Liver (tissue), 9 donors: Measurements from ENCODE around the gene RAPGEF4. TPM values are rescaled to one million over a fixed set of nuclear protein-coding genes. Genes with fewer than 3 reads are reported as not detected.

Experiments
- DNase-seq: peaks from one replicate; pipeline ENCODE4 v3.0.0-alpha.2; 2017; ENCODE audit warnings: low spot score
- H3K27ac ChIP-seq, 2 donors: one replicate each; pipeline ENCODE4 v1.7.0; 2013; ENCODE audit warnings: inconsistent platforms in 2 of 2, low read length in 2 of 2, control low read depth in 1 of 2, low read depth in 1 of 2, mild to moderate bottlenecking in 1 of 2
- H3K27me3 ChIP-seq, 4 donors: one replicate each; pipeline versions ENCODE4 v1.6.1 to v1.7.0; 2013; ENCODE audit warnings: low read length in 3 of 4, inconsistent platforms in 1 of 4, mild to moderate bottlenecking in 1 of 4, moderate library complexity in 1 of 4; ENCODE audit not compliant: control insufficient read depth in 4 of 4, insufficient read depth in 4 of 4
- H3K36me3 ChIP-seq, 4 donors: one replicate each; pipeline versions ENCODE4 v1.6.1 to v1.7.0; 2013; ENCODE audit warnings: low read length in 3 of 4, mild to moderate bottlenecking in 3 of 4, low read depth in 1 of 4, moderate library complexity in 1 of 4; ENCODE audit not compliant: control insufficient read depth in 4 of 4, insufficient read depth in 3 of 4
- H3K4me1 ChIP-seq, 4 donors: one replicate each; pipeline versions ENCODE4 v1.6.1 to v1.7.0; 2013; ENCODE audit warnings: low read length in 3 of 4, mild to moderate bottlenecking in 3 of 4, moderate library complexity in 1 of 4; ENCODE audit not compliant: control insufficient read depth in 4 of 4, insufficient read depth in 4 of 4
- H3K4me3 ChIP-seq, 3 donors: one replicate each; pipeline versions ENCODE4 v1.6.1 to v1.7.0; 2013; ENCODE audit warnings: low read length in 3 of 3, control low read depth in 1 of 3, low read depth in 1 of 3, mild to moderate bottlenecking in 1 of 3
- H3K9ac ChIP-seq, 2 donors: one replicate each; pipeline ENCODE4 v1.7.0; 2013; ENCODE audit warnings: low read length in 2 of 2, mild to moderate bottlenecking in 2 of 2, moderate library complexity in 2 of 2, control low read depth in 1 of 2, low read depth in 1 of 2
- H3K9me3 ChIP-seq, 4 donors: one replicate each; pipeline versions ENCODE4 v1.6.1 to v1.7.0; 2013; ENCODE audit warnings: low read length in 3 of 4; ENCODE audit not compliant: control insufficient read depth in 4 of 4
- ATF3 ChIP-seq: IDR thresholded peaks from 2 replicates; pipeline ENCODE4 v1.6.1; 2016; ENCODE audit warnings: antibody characterized with exemption
- CTCF ChIP-seq: fragments of 150-350 bp; IDR thresholded peaks from 2 replicates; pipeline ENCODE4 v1.5.1; 2017; ENCODE audit warnings: improper control_type of control experiment, low read depth, low read length; ENCODE audit not compliant: missing input control
- EGR1 ChIP-seq, 2 donors: IDR thresholded peaks; 2 replicates each; pipeline ENCODE4 v1.6.1; 2016 to 2018; ENCODE audit warnings: antibody characterized with exemption in 2 of 2, low read depth in 2 of 2
- JUND ChIP-seq, 2 donors: IDR thresholded peaks; 2 replicates each; pipeline ENCODE4 v1.6.1; 2016; ENCODE audit warnings: antibody characterized with exemption in 2 of 2
- NR2F2 ChIP-seq: IDR thresholded peaks from 2 replicates; pipeline ENCODE4 v1.6.1; 2016; ENCODE audit warnings: antibody characterized with exemption
- REST ChIP-seq: IDR thresholded peaks from 2 replicates; pipeline ENCODE4 v1.6.1; 2016; ENCODE audit warnings: antibody characterized with exemption, mild to moderate bottlenecking
- YY1 ChIP-seq: IDR thresholded peaks from 2 replicates; pipeline ENCODE4 v1.6.1; 2016; ENCODE audit warnings: antibody characterized with exemption, mild to moderate bottlenecking
- ZBTB33 ChIP-seq: IDR thresholded peaks from 2 replicates; pipeline ENCODE4 v1.6.1; 2016; ENCODE audit warnings: antibody characterized with exemption
- WGBS: extraction: QIAGEN DNeasy Blood & Tissue Kit; methylation state at CpG from one replicate; pipeline ENCODE4 v1.1.7; 2013; 5-methylcytosine and 5-hydroxymethylcytosine counted together
- polyA plus RNA-seq, 2 donors: library from polyadenylated mRNA; stranded (reverse) in 1 of 2; unstranded in 1 of 2; fragments of 200-250 nt in 1 of 2; fragments of >200 nt in 1 of 2; fragmentation: Nextera tagmentation in 1 of 2; extraction: Ambion mirVana in 1 of 2; gene quantifications; one replicate each; pipeline versions ENCODE4 v1.2.1 to v1.2.3, GENCODE V29; 2013 to 2015
- total RNA-seq, 2 donors: library from RNA; depleted of rRNA; stranded (reverse); fragments of >200 nt; gene quantifications; one replicate each; pipeline ENCODE4 v1.2.3, GENCODE V29; 2014
- donor health status: healthy.
- donor health status: healthy.
- donor health status: healthy.
- donor health status: healthy.
- donor health status: healthy.

Gene RAPGEF4
- total and polyA plus RNA-seq, 4 donors = 1.5 to 18.2 (median 8.3) TPM

- TF ChIP-seq CTCF (no peak), NR2F2 (no peak)
These were observed 315.0 kb downstream of the RAPGEF4 start (continued) for GRCh38 chr2:173050684-173051083.

GRCh38 chr2:173051463-173052215 lies 316.0 kb downstream of the RAPGEF4 start:
- H3K36me3 ChIP-seq = no peaks in the 10 kb centered on the region
- no peak overlapping the region for H3K9ac ChIP-seq
- peaks cover 0 to 18% (median 0%) of the 10 kb centered on the region in 4 donors for H3K4me1 ChIP-seq
- no peak for TF ChIP-seq YY1
- no peak for TF ChIP-seq EGR1 (IDR thresholded peaks at IDR 0.05; ENCODE audit: low read depth in 2 of 2)
- TF ChIP-seq JUND (IDR thresholded peaks at IDR 0.05) = no peak
- no peaks in the 10 kb centered on the region for H3K27me3 ChIP-seq
- 86% methylated on average over 7 of the region's 7 CpGs for WGBS
- no peak overlapping the region for H3K27ac ChIP-seq
- no peaks in the 10 kb centered on the region for H3K9me3 ChIP-seq
- DNase-seq = no peak
- H3K4me3 ChIP-seq = no peak overlapping the region

DNA sequence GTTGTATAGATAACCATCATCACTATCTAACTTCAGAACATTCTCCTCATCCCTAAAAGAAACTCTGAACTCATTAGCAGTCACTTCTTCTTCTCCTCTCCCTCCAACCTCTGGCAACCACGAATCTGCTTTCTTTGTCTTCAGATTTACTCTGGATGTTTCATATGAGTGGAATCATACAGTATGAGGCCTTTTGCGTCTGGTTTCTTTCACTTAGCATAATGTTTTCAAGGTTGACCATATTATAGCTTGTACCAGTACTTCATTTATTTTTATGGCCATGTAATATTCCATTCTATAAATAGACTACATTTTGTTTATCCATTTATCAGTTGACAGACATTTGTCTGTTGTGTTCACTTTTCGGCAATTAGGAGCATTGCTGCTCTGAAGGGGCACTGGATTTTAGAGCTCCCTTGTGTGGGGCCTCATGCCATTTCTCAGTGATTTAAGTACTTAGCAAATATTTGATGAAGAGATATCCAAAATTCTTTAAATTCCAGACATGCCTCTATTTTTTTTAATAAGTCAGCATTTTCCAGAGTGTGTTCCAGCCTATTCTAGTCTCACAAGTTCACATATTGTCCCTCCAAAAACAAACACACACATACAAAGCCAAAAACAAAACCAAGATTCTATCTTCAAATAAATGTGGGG lies 317.5 kb downstream of the RAPGEF4 start:
- WGBS = 83% methylated on average over 3 of the region's 3 CpGs
- DNase-seq = no peak
- no peak for TF ChIP-seq ZBTB33
- no peak for TF ChIP-seq REST
- no peak for TF ChIP-seq ATF3
- no peak for TF ChIP-seq JUND (IDR thresholded peaks at IDR 0.05)
- Histone ChIP-seq H3K4me1 (peaks cover 0 to 15% (median 0%) of the 10 kb centered on the region in 4 donors), H3K9me3 (no peaks in the 10 kb centered on the region), H3K4me3 (no peak overlapping the region), H3K9ac (no peak overlapping the region), H3K27ac (no peak overlapping the region), H3K27me3 (no peaks in the 10 kb centered on the region), H3K36me3 (no peaks in the 10 kb centered on the region)
